ENCODE measurements around the gene CMIP.

- TF ChIP-seq CTCF (IDR thresholded peaks at IDR 0.05), result no peak
- no peak for TF ChIP-seq POLR2A (IDR thresholded peaks at IDR 0.05)
Observed at GRCh38 chr16:81598083-81598482, 153.5 kb downstream of the CMIP start.

Measured in right lobe of liver (tissue), 4 donors.